ENCODE data around the gene TAB3.

The TAB3 gene

DNA sequence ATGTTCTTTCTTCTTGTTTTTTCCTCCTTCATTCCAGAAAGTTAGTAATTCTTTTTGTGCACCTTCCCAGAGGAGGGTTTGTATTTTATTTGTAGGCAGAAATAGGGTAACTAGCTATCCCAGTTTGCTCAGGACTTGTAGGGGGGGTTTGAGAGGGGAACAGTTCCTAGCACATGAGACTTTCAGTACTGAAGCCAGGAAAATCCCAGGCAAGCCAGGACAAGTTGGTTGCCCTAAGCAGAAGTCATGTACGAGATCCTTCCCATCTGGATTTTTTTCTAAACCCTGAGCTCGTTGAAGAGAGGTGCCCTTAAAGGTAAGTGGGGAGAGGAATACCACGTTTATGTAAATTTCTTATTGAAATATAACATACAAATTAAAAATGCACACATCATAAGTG is 15.6 kb upstream of the TAB3 start:
- Histone ChIP-seq H3K4me1 (ENCODE audit: control insufficient read depth, insufficient read depth, low read length) (peaks cover 4% of the 10 kb centered on the region), H3K4me3 (ENCODE audit: low read length) (no peak overlapping the region), H3K9me3 (ENCODE audit: control insufficient read depth, low read length) (no peaks in the 10 kb centered on the region), H3K36me3 (ENCODE audit: control insufficient read depth, insufficient read depth, low read length) (no peaks in the 10 kb centered on the region), H3K9ac (ENCODE audit: low read length) (no peak overlapping the region), H3K27me3 (ENCODE audit: control insufficient read depth, insufficient read depth, low read length) (no peaks in the 10 kb centered on the region)

GRCh38 chrX:30904186-30904585 is 15.1 kb upstream of the TAB3 start:
- Histone ChIP-seq H3K36me3 (ENCODE audit: control insufficient read depth, insufficient read depth, low read length) (no peaks in the 10 kb centered on the region), H3K4me3 (ENCODE audit: low read length) (no peak overlapping the region), H3K9me3 (ENCODE audit: control insufficient read depth, low read length) (no peaks in the 10 kb centered on the region), H3K27me3 (ENCODE audit: control insufficient read depth, insufficient read depth, low read length) (no peaks in the 10 kb centered on the region), H3K4me1 (ENCODE audit: control insufficient read depth, insufficient read depth, low read length) (peaks cover 4% of the 10 kb centered on the region), H3K9ac (ENCODE audit: low read length) (no peak overlapping the region)

- Histone ChIP-seq H3K36me3 (ENCODE audit: control insufficient read depth, insufficient read depth, low read length) (no peaks in the 10 kb centered on the region), H3K9me3 (ENCODE audit: control insufficient read depth, low read length) (no peaks in the 10 kb centered on the region), H3K27me3 (ENCODE audit: control insufficient read depth, insufficient read depth, low read length) (no peaks in the 10 kb centered on the region), H3K4me3 (ENCODE audit: low read length) (no peak overlapping the region), H3K9ac (ENCODE audit: low read length) (no peak overlapping the region), H3K4me1 (ENCODE audit: control insufficient read depth, insufficient read depth, low read length) (no peaks in the 10 kb centered on the region)
Observed at GRCh38 chrX:30900227-30900626, 11.2 kb upstream of the TAB3 start.

DNA sequence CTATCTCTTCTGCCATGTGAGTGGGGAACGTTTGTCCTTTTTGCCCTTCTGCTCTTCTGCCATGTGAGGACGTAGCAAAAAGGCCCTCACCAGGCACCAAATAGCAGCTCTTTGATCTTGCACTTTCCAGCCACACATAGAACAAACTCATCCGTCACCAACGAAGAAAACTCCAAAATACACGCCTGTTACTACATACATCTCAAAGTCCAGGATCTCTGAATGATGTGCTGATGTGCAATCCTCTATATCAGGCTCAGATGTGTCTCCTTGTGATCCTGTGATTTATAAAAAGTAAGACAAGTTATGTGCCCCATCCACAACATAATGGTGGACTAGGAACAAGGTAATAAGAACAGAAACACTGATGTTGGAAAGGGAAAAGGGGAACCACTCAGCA is 9.8 kb upstream of the TAB3 start:
- no peak overlapping the region for H3K9ac ChIP-seq (ENCODE audit: low read length)
- no peaks in the 10 kb centered on the region for H3K27me3 ChIP-seq (ENCODE audit: control insufficient read depth, insufficient read depth, low read length)
- no peaks in the 10 kb centered on the region for H3K4me1 ChIP-seq (ENCODE audit: control insufficient read depth, insufficient read depth, low read length)
- no peaks in the 10 kb centered on the region for H3K9me3 ChIP-seq (ENCODE audit: control insufficient read depth, low read length)
- H3K36me3 ChIP-seq (ENCODE audit: control insufficient read depth, insufficient read depth, low read length): no peaks in the 10 kb centered on the region
- H3K4me3 ChIP-seq (ENCODE audit: low read length): no peak overlapping the region

DNA sequence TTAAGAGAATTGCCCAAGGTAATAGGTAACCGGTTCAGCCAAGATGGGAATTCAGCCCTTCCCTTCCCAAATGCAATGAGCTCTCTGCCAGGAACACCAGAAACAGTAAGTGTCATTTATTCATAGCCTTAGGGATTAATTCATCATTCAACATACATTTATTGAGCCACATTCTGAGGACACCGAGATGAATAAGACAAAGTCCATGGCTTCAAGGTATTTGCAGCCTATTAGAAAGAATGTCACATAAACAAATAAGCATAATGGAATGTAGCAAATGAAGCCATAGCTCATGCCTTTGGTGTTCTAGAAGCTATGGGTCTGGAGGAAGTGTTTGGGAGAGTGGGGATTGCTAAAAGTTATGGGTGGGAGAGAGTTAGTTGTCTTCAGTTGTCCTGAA is 6.3 kb upstream of the TAB3 start:
- H3K27me3 ChIP-seq (ENCODE audit: control insufficient read depth, insufficient read depth, low read length): no peaks in the 10 kb centered on the region
- no peaks in the 10 kb centered on the region for H3K9me3 ChIP-seq (ENCODE audit: control insufficient read depth, low read length)
- H3K9ac ChIP-seq (ENCODE audit: low read length): no peak overlapping the region
- H3K4me3 ChIP-seq (ENCODE audit: low read length): no peak overlapping the region
- no peaks in the 10 kb centered on the region for H3K36me3 ChIP-seq (ENCODE audit: control insufficient read depth, insufficient read depth, low read length)
- peaks cover 8% of the 10 kb centered on the region for H3K4me1 ChIP-seq (ENCODE audit: control insufficient read depth, insufficient read depth, low read length)

- Histone ChIP-seq H3K9me3 (ENCODE audit: control insufficient read depth, low read length) (no peaks in the 10 kb centered on the region), H3K4me1 (ENCODE audit: control insufficient read depth, insufficient read depth, low read length) (peaks cover 8% of the 10 kb centered on the region), H3K9ac (ENCODE audit: low read length) (no peak overlapping the region), H3K36me3 (ENCODE audit: control insufficient read depth, insufficient read depth, low read length) (no peaks in the 10 kb centered on the region), H3K4me3 (ENCODE audit: low read length) (no peak overlapping the region), H3K27me3 (ENCODE audit: control insufficient read depth, insufficient read depth, low read length) (no peaks in the 10 kb centered on the region)
Observed at GRCh38 chrX:30893206-30893605, 4.2 kb upstream of the TAB3 start.

- H3K9me3 ChIP-seq (ENCODE audit: control insufficient read depth, low read length): no peaks in the 10 kb centered on the region
- H3K27me3 ChIP-seq (ENCODE audit: control insufficient read depth, insufficient read depth, low read length): no peaks in the 10 kb centered on the region
- H3K9ac ChIP-seq (ENCODE audit: low read length): no peak overlapping the region
- peaks cover 9% of the 10 kb centered on the region for H3K4me1 ChIP-seq (ENCODE audit: control insufficient read depth, insufficient read depth, low read length)
- no peak overlapping the region for H3K4me3 ChIP-seq (ENCODE audit: low read length)
- no peaks in the 10 kb centered on the region for H3K36me3 ChIP-seq (ENCODE audit: control insufficient read depth, insufficient read depth, low read length)
Observed at GRCh38 chrX:30892591-30892990, 3.5 kb upstream of the TAB3 start.

DNA sequence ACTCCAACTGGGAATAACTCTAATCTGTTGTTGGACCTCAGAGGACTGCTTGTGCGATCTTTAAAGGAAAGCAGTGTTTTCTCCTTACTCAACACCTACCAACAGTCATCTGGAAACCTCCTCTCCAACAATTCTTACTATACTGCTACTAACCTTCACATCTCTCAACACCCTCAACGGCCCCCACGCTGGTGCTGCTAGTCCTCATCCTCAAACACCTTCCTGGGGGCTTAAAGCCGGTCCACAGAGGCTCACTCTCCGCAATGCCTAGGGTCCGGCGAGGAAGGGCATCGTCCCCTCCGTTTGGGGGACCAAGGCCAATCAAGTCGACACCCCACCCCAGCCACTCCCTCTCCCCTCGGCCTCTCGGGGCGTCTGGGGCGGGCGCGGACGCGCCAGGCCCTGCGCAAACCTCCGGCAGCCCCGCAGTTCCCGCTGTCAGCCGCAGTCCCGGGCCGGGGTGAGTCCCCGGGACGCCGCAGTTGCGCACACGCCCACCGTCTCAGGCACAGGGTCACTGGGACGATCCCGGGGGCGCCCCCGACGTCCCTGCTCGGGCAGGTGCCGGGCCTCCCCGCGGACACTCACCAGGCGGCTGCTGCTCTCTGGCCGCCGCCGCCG is 418 bp downstream of the TAB3 start:
- Histone ChIP-seq H3K36me3 (ENCODE audit: control insufficient read depth, insufficient read depth, low read length) (no peaks in the 10 kb centered on the region), H3K9ac (ENCODE audit: low read length) (peak overlapping the region; percentile 69), H3K27me3 (ENCODE audit: control insufficient read depth, insufficient read depth, low read length) (no peaks in the 10 kb centered on the region), H3K4me3 (ENCODE audit: low read length) (no peak overlapping the region), H3K4me1 (ENCODE audit: control insufficient read depth, insufficient read depth, low read length) (peaks cover 15% of the 10 kb centered on the region), H3K9me3 (ENCODE audit: control insufficient read depth, low read length) (no peaks in the 10 kb centered on the region)

GRCh38 chrX:30887721-30888120 is 1.3 kb downstream of the TAB3 start:
- no peaks in the 10 kb centered on the region for H3K9me3 ChIP-seq (ENCODE audit: control insufficient read depth, low read length)
- H3K36me3 ChIP-seq (ENCODE audit: control insufficient read depth, insufficient read depth, low read length): no peaks in the 10 kb centered on the region
- no peak overlapping the region for H3K4me3 ChIP-seq (ENCODE audit: low read length)
- H3K4me1 ChIP-seq (ENCODE audit: control insufficient read depth, insufficient read depth, low read length): peaks cover 7% of the 10 kb centered on the region
- no peak overlapping the region for H3K9ac ChIP-seq (ENCODE audit: low read length)
- H3K27me3 ChIP-seq (ENCODE audit: control insufficient read depth, insufficient read depth, low read length): no peaks in the 10 kb centered on the region

- H3K4me3 ChIP-seq (ENCODE audit: low read length): no peak overlapping the region
- H3K27me3 ChIP-seq (ENCODE audit: control insufficient read depth, insufficient read depth, low read length): no peaks in the 10 kb centered on the region
- H3K9ac ChIP-seq (ENCODE audit: low read length): no peak overlapping the region
- no peaks in the 10 kb centered on the region for H3K36me3 ChIP-seq (ENCODE audit: control insufficient read depth, insufficient read depth, low read length)
- H3K4me1 ChIP-seq (ENCODE audit: control insufficient read depth, insufficient read depth, low read length): peaks cover 7% of the 10 kb centered on the region
- no peaks in the 10 kb centered on the region for H3K9me3 ChIP-seq (ENCODE audit: control insufficient read depth, low read length)
Observed at GRCh38 chrX:30887288-30887687, 1.8 kb downstream of the TAB3 start.

- Histone ChIP-seq H3K4me1 (ENCODE audit: control insufficient read depth, insufficient read depth, low read length) (peaks cover 7% of the 10 kb centered on the region), H3K9ac (ENCODE audit: low read length) (no peak overlapping the region), H3K27me3 (ENCODE audit: control insufficient read depth, insufficient read depth, low read length) (no peaks in the 10 kb centered on the region), H3K9me3 (ENCODE audit: control insufficient read depth, low read length) (no peaks in the 10 kb centered on the region), H3K4me3 (ENCODE audit: low read length) (no peak overlapping the region), H3K36me3 (ENCODE audit: control insufficient read depth, insufficient read depth, low read length) (no peaks in the 10 kb centered on the region)
Observed at GRCh38 chrX:30885136-30885535, 3.9 kb downstream of the TAB3 start.

DNA sequence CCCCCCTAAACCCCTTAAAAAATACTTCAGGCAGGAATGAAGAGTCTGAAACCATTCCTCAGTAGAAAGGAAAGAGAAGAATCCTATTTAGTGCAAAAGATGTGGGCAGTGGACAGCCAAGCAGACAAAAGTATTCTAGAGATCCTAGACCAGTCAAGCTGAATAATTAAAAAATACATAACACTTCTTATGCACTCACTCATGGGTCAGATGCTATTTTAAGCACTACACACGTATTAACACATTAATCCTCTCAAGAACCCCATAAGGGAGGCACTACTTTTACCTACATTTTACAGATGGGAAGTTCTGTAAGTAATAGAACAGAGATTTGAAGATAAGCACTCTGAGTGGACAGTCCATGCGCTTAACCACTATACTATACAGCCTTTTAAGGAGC is 5.9 kb downstream of the TAB3 start:
- no peak overlapping the region for H3K9ac ChIP-seq (ENCODE audit: low read length)
- H3K36me3 ChIP-seq (ENCODE audit: control insufficient read depth, insufficient read depth, low read length): no peaks in the 10 kb centered on the region
- no peak overlapping the region for H3K4me3 ChIP-seq (ENCODE audit: low read length)
- H3K27me3 ChIP-seq (ENCODE audit: control insufficient read depth, insufficient read depth, low read length): no peaks in the 10 kb centered on the region
- H3K9me3 ChIP-seq (ENCODE audit: control insufficient read depth, low read length): no peaks in the 10 kb centered on the region
- peaks cover 7% of the 10 kb centered on the region for H3K4me1 ChIP-seq (ENCODE audit: control insufficient read depth, insufficient read depth, low read length)

- no peak overlapping the region for H3K9ac ChIP-seq (ENCODE audit: low read length)
- no peaks in the 10 kb centered on the region for H3K27me3 ChIP-seq (ENCODE audit: control insufficient read depth, insufficient read depth, low read length)
- no peaks in the 10 kb centered on the region for H3K36me3 ChIP-seq (ENCODE audit: control insufficient read depth, insufficient read depth, low read length)
- peaks cover 3% of the 10 kb centered on the region for H3K4me1 ChIP-seq (ENCODE audit: control insufficient read depth, insufficient read depth, low read length)
- no peaks in the 10 kb centered on the region for H3K9me3 ChIP-seq (ENCODE audit: control insufficient read depth, low read length)
- no peak overlapping the region for H3K4me3 ChIP-seq (ENCODE audit: low read length)
Observed at GRCh38 chrX:30881797-30882196, 7.3 kb downstream of the TAB3 start.
